ENCODE data around the gene HEPN1. TPM values are rescaled to one million over a fixed set of nuclear protein-coding genes. Genes with fewer than 3 reads are reported as not detected.

HEPN1 gene
- total and polyA plus RNA-seq, 5 donors from 2014 or later, result not detected

DNA sequence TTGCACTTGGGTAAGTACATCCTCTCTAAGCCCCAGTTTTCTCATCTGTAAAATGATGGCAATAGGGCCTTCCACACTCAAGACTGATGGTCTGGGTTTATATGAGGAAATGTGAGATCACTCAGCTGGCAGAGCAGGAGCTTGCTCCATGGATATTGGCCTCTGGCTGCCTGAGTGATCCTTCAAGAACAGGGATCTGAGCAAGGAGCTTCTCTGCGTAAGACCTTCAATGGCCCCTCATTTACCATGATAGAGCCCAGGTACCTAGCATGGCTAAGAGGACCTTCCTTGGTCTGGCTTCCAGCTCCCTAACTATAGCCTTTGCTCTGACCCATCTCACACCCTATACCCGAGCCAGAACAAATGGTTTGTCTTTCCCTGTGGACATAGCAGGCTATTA is 26.9 kb upstream of the HEPN1 start:
- no peak for ATAC-seq (ENCODE audit: low read depth in 2 of 2)

DNA sequence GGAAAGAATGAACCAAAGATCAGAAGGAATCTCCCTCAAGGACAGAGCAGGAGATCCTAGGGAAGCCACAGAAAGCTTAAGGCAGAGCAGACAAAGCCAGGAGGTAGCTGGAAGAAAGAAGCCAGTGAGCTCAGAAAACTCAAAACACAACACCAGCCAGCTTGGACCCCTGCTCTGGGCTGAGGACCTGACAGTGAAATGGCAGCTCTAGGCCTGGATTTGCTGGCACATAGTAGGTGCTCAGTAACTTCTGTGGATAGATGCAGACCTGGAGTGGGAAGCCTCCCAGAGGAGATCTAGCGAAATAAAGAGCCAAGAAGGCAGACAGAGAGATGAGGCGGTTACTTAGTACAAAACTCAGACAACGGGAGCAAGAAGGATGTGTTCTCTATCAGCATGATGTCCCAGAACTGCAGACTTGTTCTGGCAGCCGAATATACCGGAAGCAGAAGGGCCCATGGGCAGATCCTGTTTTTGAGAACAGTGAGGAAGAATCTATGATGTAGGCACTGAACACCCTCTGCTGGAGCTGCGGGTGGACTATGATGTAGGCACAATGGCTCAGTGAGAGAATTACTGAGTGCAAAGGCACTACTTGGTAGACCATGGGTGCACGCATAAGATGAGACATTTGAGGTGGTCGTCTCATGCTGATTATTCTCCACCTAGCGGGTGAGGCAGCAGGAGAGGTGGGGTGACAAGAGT is 26.1 kb upstream of the HEPN1 start:
- Mint-ChIP-seq H3K27me3 (peaks cover 5% of the 10 kb centered on the region), H3K27ac (no peak overlapping the region), H3K9me3 (no peaks in the 10 kb centered on the region), H3K4me1 (peaks cover 0 to 4% (median 2%) of the 10 kb centered on the region in 4 donors), H3K36me3 (no peaks in the 10 kb centered on the region), H3K4me3 (no peak overlapping the region)
- H3K27me3 ChIP-seq (ENCODE audit: control insufficient read depth, insufficient read depth, low read length), result no peaks in the 10 kb centered on the region
- H3K9me3 ChIP-seq (ENCODE audit: control insufficient read depth in 2 of 2, low read length in 2 of 2), result no peaks in the 10 kb centered on the region
- no peak overlapping the region for H3K27ac ChIP-seq (ENCODE audit: insufficient read depth, low read length, poor library complexity, severe bottlenecking)
- no peak for ATAC-seq (ENCODE audit: low read depth in 2 of 2)
- no peaks in the 10 kb centered on the region for H3K36me3 ChIP-seq (ENCODE audit: control insufficient read depth, insufficient read depth, low read length)
- H3K4me3 ChIP-seq (ENCODE audit: low read depth, low read length), result no peak overlapping the region
- DNase-seq, result no peak
- H3K4me1 ChIP-seq (ENCODE audit: control insufficient read depth, insufficient read depth, low read length, poor library complexity, severe bottlenecking), result no peaks in the 10 kb centered on the region

More for the DNA sequence above, 26.9 kb upstream of the HEPN1 start:
- DNase-seq, result no peak
- peaks cover 0 to 4% (median 0%) of the 10 kb centered on the region in 4 donors for H3K4me1 Mint-ChIP-seq
- Histone ChIP-seq H3K4me1 (ENCODE audit: control insufficient read depth, insufficient read depth, low read length, poor library complexity, severe bottlenecking) (no peaks in the 10 kb centered on the region), H3K27ac (ENCODE audit: insufficient read depth, low read length, poor library complexity, severe bottlenecking) (no peak overlapping the region), H3K36me3 (ENCODE audit: control insufficient read depth, insufficient read depth, low read length) (no peaks in the 10 kb centered on the region), H3K9me3 (ENCODE audit: control insufficient read depth in 2 of 2, low read length in 2 of 2) (no peaks in the 10 kb centered on the region), H3K4me3 (ENCODE audit: low read depth, low read length) (no peak overlapping the region), H3K27me3 (ENCODE audit: control insufficient read depth, insufficient read depth, low read length) (no peaks in the 10 kb centered on the region)
- H3K27me3 Mint-ChIP-seq, result peaks cover 7% of the 10 kb centered on the region
- H3K36me3 Mint-ChIP-seq, result no peaks in the 10 kb centered on the region
- no peak overlapping the region for H3K4me3 Mint-ChIP-seq
- no peak overlapping the region for H3K27ac Mint-ChIP-seq
- H3K9me3 Mint-ChIP-seq, result no peaks in the 10 kb centered on the region

DNA sequence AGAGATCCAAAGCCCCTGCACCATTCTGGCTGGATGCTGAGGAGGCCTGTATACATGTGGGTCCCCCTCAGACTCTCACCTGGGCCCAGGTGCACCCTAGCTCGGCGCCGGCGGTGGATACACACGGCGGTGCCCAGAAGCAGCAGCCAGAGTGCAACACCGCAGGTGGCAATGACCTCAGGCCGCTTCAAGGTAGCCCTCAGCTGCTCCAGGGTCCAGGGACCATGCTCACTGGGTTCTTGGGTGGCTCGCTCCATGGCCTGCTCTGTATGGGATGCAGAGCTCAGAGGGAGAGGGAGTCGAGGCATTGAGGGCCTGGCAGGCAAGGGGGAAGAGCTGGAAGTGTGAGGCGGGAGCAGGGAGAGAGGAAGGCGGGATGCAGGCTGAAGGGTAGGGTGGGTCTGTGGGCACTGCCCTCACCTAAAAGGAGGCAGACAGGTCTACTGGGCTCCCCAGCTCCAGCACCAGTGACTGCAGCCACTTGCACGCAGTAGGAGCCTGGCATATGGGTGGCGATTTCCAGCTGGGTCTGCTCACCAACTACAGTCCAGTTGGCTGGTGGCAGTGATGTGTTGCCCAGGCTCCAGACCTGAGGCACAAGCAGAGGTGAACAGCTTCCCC is 25.2 kb upstream of the HEPN1 start:
- DNase-seq, result no peak
- H3K9me3 ChIP-seq (ENCODE audit: control insufficient read depth in 2 of 2, low read length in 2 of 2), result no peaks in the 10 kb centered on the region
- H3K36me3 ChIP-seq (ENCODE audit: control insufficient read depth, insufficient read depth, low read length), result no peaks in the 10 kb centered on the region
- no peaks in the 10 kb centered on the region for H3K36me3 Mint-ChIP-seq
- ATAC-seq (ENCODE audit: low read depth in 2 of 2), result no peak
- H3K27me3 Mint-ChIP-seq, result no peaks in the 10 kb centered on the region
- H3K4me1 Mint-ChIP-seq, result peaks cover 0 to 4% (median 2%) of the 10 kb centered on the region in 4 donors
- no peak overlapping the region for H3K4me3 ChIP-seq (ENCODE audit: low read depth, low read length)
- H3K4me1 ChIP-seq (ENCODE audit: control insufficient read depth, insufficient read depth, low read length, poor library complexity, severe bottlenecking), result no peaks in the 10 kb centered on the region
- H3K9me3 Mint-ChIP-seq, result no peaks in the 10 kb centered on the region
- H3K27ac Mint-ChIP-seq, result no peak overlapping the region
- no peaks in the 10 kb centered on the region for H3K27me3 ChIP-seq (ENCODE audit: control insufficient read depth, insufficient read depth, low read length)
- no peak overlapping the region for H3K27ac ChIP-seq (ENCODE audit: insufficient read depth, low read length, poor library complexity, severe bottlenecking)
- no peak overlapping the region for H3K4me3 Mint-ChIP-seq

DNA sequence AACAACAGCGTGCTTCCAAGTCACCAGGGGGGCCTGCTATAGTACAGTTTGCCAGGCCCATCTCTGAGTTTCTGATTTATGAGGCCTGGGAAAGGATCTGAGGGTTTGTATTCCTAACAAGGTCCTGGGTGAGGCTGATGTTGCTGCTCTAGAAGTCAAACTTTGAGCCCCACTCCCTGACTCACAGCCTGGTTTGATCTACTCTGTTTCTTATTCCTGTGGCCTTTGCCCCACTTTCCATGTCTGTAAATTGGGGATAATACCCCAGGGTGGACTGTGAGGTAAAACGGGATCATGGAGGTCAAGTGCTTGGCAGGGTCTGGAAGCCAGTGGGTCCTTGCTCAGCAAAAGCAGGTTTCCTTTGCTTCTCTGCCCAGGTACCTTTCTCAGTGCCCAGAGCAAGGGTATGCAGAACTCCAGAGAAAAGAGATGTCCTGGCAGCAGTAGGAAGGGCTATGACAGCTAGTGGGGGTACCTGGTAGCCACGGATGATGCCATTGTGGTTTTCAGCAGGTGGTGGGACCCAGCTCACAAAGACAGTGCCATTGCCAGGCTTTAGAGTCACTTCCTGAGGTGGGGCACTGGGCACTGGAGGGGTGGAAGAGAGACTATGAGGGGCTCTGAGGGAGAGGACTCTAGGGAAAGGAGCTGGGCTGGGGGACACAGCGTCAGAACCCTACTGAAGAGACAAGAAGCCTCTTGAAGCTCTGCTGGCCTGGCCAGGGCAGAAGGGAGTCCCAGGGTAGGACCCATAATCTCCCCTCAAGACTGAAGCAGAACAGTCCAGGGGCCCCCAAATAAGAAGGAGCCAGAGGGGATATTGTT is 24.2 kb upstream of the HEPN1 start:
- Mint-ChIP-seq H3K27ac (peak overlapping the region in 1 of 3 donors; percentile 48), H3K27me3 (peaks cover under 1% of the 10 kb centered on the region), H3K36me3 (no peaks in the 10 kb centered on the region), H3K4me3 (no peak overlapping the region), H3K4me1 (peaks cover 0 to 4% (median 2%) of the 10 kb centered on the region in 4 donors), H3K9me3 (no peaks in the 10 kb centered on the region)
- no peaks in the 10 kb centered on the region for H3K9me3 ChIP-seq (ENCODE audit: control insufficient read depth in 2 of 2, low read length in 2 of 2)
- ATAC-seq (ENCODE audit: low read depth in 2 of 2), result no peak
- no peaks in the 10 kb centered on the region for H3K36me3 ChIP-seq (ENCODE audit: control insufficient read depth, insufficient read depth, low read length)
- no peaks in the 10 kb centered on the region for H3K4me1 ChIP-seq (ENCODE audit: control insufficient read depth, insufficient read depth, low read length, poor library complexity, severe bottlenecking)
- H3K4me3 ChIP-seq (ENCODE audit: low read depth, low read length), result no peak overlapping the region
- H3K27me3 ChIP-seq (ENCODE audit: control insufficient read depth, insufficient read depth, low read length), result no peaks in the 10 kb centered on the region
- no peak overlapping the region for H3K27ac ChIP-seq (ENCODE audit: insufficient read depth, low read length, poor library complexity, severe bottlenecking)
- no peak for DNase-seq

DNA sequence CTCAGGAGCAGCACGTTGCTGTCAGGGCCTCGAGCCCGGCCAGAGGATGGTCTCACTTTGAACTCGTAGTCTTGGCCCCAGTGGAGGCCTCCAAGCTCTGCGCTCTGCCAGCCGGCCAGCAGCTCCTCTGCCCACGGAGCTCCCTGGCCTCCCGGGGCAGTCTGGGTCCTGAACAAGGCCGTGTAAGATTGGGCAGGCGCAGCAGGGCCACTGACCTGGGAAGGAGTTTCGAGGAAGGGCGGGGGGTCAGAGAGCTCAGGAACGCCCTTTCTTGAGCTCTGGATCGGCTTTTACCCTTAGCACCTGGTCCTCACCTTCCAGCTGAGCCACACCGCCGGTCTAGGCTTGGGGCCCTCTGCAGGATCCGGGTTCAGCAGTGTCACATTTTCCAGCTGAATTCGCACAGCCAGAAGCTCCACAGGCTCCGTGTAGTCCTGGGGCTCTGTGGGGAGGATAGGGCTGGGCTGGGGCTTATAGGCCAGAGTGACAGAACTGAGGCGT is 23.5 kb upstream of the HEPN1 start:
- Mint-ChIP-seq H3K4me1 (peaks cover 0 to 4% (median 2%) of the 10 kb centered on the region in 4 donors), H3K27ac (no peak overlapping the region), H3K9me3 (no peaks in the 10 kb centered on the region), H3K36me3 (no peaks in the 10 kb centered on the region), H3K4me3 (no peak overlapping the region), H3K27me3 (peaks cover 4% of the 10 kb centered on the region)
- Histone ChIP-seq H3K27me3 (ENCODE audit: control insufficient read depth, insufficient read depth, low read length) (peaks cover 2% of the 10 kb centered on the region), H3K27ac (ENCODE audit: insufficient read depth, low read length, poor library complexity, severe bottlenecking) (no peak overlapping the region), H3K4me3 (ENCODE audit: low read depth, low read length) (no peak overlapping the region), H3K9me3 (ENCODE audit: control insufficient read depth in 2 of 2, low read length in 2 of 2) (no peaks in the 10 kb centered on the region), H3K4me1 (ENCODE audit: control insufficient read depth, insufficient read depth, low read length, poor library complexity, severe bottlenecking) (no peaks in the 10 kb centered on the region), H3K36me3 (ENCODE audit: control insufficient read depth, insufficient read depth, low read length) (no peaks in the 10 kb centered on the region)
- DNase-seq (no peak), ATAC-seq (ENCODE audit: low read depth in 2 of 2) (no peak)

DNA sequence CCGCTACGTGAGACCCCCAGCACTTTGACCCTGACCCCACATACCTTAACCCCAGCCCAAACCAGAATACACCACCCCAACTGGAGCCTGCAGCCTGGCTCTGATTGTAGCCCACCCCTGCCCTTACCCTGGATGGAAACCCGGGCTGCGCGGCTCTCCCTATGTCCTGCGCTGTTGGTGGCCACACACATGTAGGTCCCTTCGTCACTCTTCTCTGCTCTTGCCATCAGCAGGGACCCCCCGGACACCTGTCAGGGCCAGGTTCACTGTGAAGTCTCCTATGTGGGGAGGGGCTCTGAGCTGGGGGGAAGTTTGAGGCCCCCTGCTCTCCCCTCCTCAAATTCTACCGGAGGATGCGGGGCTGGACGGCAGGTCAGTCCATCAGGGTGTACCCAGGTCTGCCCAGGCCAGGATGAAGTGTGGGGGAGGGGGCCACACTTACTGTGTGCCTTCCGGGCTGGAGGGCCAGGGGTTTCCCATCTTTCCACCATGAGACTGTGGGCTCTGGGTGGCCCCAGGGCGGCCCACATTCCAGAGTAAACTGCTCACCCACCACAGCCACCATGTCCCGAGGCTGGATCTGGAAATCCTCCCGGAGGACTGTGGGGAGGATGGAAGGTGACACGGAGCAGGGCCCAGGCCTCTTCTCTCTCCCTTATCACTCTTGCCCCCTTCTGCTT is 22.8 kb upstream of the HEPN1 start:
- H3K27ac Mint-ChIP-seq, result peak overlapping the region in 1 of 3 donors; percentile 43
- Histone ChIP-seq H3K9me3 (ENCODE audit: control insufficient read depth in 2 of 2, low read length in 2 of 2) (no peaks in the 10 kb centered on the region), H3K4me1 (ENCODE audit: control insufficient read depth, insufficient read depth, low read length, poor library complexity, severe bottlenecking) (no peaks in the 10 kb centered on the region), H3K4me3 (ENCODE audit: low read depth, low read length) (no peak overlapping the region), H3K27ac (ENCODE audit: insufficient read depth, low read length, poor library complexity, severe bottlenecking) (no peak overlapping the region), H3K27me3 (ENCODE audit: control insufficient read depth, insufficient read depth, low read length) (peaks cover 2% of the 10 kb centered on the region), H3K36me3 (ENCODE audit: control insufficient read depth, insufficient read depth, low read length) (no peaks in the 10 kb centered on the region)
- no peaks in the 10 kb centered on the region for H3K9me3 Mint-ChIP-seq
- H3K4me3 Mint-ChIP-seq, result no peak overlapping the region
- DNase-seq (no peak), ATAC-seq (ENCODE audit: low read depth in 2 of 2) (no peak)
- peaks cover 4% of the 10 kb centered on the region for H3K27me3 Mint-ChIP-seq
- H3K36me3 Mint-ChIP-seq, result no peaks in the 10 kb centered on the region
- peaks cover 0 to 4% (median 2%) of the 10 kb centered on the region in 4 donors for H3K4me1 Mint-ChIP-seq

DNA sequence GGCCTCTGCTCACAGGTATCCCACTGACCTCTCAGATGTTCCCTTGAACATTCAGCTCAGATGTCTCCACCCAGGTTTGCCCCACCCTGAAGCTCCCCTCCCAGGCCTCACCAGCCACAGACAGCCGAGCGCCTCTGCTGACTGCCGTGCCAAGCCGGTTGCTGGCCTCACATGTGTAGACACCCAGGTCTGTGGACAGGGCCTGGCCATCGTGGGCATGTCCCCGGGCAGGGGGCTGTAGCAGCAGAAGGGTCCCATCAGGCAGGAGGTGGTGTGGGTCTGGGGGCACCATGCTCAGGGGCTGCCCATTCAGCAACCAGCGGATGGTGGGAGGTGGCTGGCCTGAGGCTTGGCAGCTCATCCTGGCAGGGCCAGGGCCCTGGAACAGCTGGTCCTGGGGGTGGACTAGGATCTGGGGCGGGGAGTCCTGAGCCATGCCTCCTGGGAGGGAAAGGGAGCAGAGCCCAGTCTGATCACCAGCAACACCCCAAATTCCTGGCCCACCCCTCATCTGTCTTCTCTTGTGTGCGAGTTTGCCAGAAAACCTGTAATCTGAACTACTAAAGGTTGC is 22.1 kb upstream of the HEPN1 start:
- H3K4me3 ChIP-seq (ENCODE audit: low read depth, low read length), result no peak overlapping the region
- DNase-seq, result no peak
- H3K9me3 ChIP-seq (ENCODE audit: control insufficient read depth in 2 of 2, low read length in 2 of 2), result no peaks in the 10 kb centered on the region
- no peak overlapping the region for H3K27ac Mint-ChIP-seq
- H3K36me3 ChIP-seq (ENCODE audit: control insufficient read depth, insufficient read depth, low read length), result no peaks in the 10 kb centered on the region
- no peak overlapping the region for H3K27ac ChIP-seq (ENCODE audit: insufficient read depth, low read length, poor library complexity, severe bottlenecking)
- peaks cover 10% of the 10 kb centered on the region for H3K27me3 Mint-ChIP-seq
- H3K4me1 Mint-ChIP-seq, result peaks cover 0 to 4% (median 2%) of the 10 kb centered on the region in 4 donors
- H3K4me1 ChIP-seq (ENCODE audit: control insufficient read depth, insufficient read depth, low read length, poor library complexity, severe bottlenecking), result no peaks in the 10 kb centered on the region
- no peaks in the 10 kb centered on the region for H3K36me3 Mint-ChIP-seq
- H3K27me3 ChIP-seq (ENCODE audit: control insufficient read depth, insufficient read depth, low read length), result peaks cover 8% of the 10 kb centered on the region
- H3K4me3 Mint-ChIP-seq, result no peak overlapping the region
- no peaks in the 10 kb centered on the region for H3K9me3 Mint-ChIP-seq
- no peak for ATAC-seq (ENCODE audit: low read depth in 2 of 2)
